H9 (cell line): Measurements from ENCODE around the gene INTS7. TPM values are rescaled to one million over a fixed set of nuclear protein-coding genes. Genes with fewer than 3 reads are reported as not detected.

ENCODE experiments used
- DNase-seq: peaks from one replicate; pipeline ENCODE4 v3.0.0-alpha.2; 2017
- H2AFZ ChIP-seq: one replicate; pipeline ENCODE4 v1.6.1; 2013; ENCODE audit warnings: mild to moderate bottlenecking, low read length, control low read depth, moderate library complexity
- H2AK5ac ChIP-seq: 2 replicates; pipeline ENCODE4 v1.6.1; 2013; ENCODE audit warnings: low read length, control low read depth, mixed read lengths; ENCODE audit not compliant: insufficient read length
- H2BK120ac ChIP-seq: one replicate; pipeline ENCODE4 v1.6.1; 2013; ENCODE audit warnings: low read depth, mild to moderate bottlenecking, low read length, control low read depth, inconsistent platforms; ENCODE audit not compliant: poor library complexity, severe bottlenecking
- H2BK12ac ChIP-seq: 2 replicates; pipeline ENCODE4 v1.6.1; 2013; ENCODE audit warnings: low read length, control low read depth, mixed read lengths, low read depth; ENCODE audit not compliant: insufficient read length
- H2BK15ac ChIP-seq: 2 replicates; pipeline ENCODE4 v1.6.1; 2013; ENCODE audit warnings: low read depth, low read length, control low read depth
- H2BK20ac ChIP-seq: one replicate; pipeline ENCODE4 v1.6.1; 2013; ENCODE audit warnings: low read depth, mild to moderate bottlenecking, low read length, control low read depth, inconsistent platforms; ENCODE audit not compliant: poor library complexity, severe bottlenecking
- H2BK5ac ChIP-seq: 2 replicates; pipeline ENCODE4 v1.6.1; 2013; ENCODE audit warnings: low read length, control low read depth, mixed read lengths; ENCODE audit not compliant: insufficient read length
- H3K14ac ChIP-seq: 2 replicates; pipeline ENCODE4 v1.6.1; 2013; ENCODE audit warnings: low read length, control low read depth; ENCODE audit not compliant: insufficient read depth
- H3K18ac ChIP-seq: 2 replicates; pipeline ENCODE4 v1.6.1; 2013; ENCODE audit warnings: low read depth, mild to moderate bottlenecking, mixed read lengths, low read length, control low read depth; ENCODE audit not compliant: insufficient read length
- H3K23ac ChIP-seq: 2 replicates; pipeline ENCODE4 v1.6.1; 2013; ENCODE audit warnings: low read length, control low read depth, mixed read lengths, low read depth; ENCODE audit not compliant: insufficient read length
- H3K23me2 ChIP-seq: 2 replicates; pipeline ENCODE4 v1.6.1; 2013; ENCODE audit warnings: low read depth, mild to moderate bottlenecking, mixed read lengths, low read length, control low read depth; ENCODE audit not compliant: insufficient read length, poor library complexity, severe bottlenecking
- H3K27ac ChIP-seq: 2 replicates; pipeline ENCODE4 v1.5.1; 2013; ENCODE audit warnings: low read length, control low read depth, mixed read lengths, low read depth; ENCODE audit not compliant: insufficient read length
- H3K27me3 ChIP-seq: 2 replicates; pipeline ENCODE4 v1.6.1; 2013; ENCODE audit warnings: low read length, control low read depth, inconsistent platforms; ENCODE audit not compliant: insufficient read depth
- H3K4ac ChIP-seq: 2 replicates; pipeline ENCODE4 v1.6.1; 2013; ENCODE audit warnings: low read depth, mild to moderate bottlenecking, control low read depth, inconsistent platforms, low read length, moderate library complexity
- H3K4me1 ChIP-seq: 2 replicates; pipeline ENCODE4 v1.6.1; 2013; ENCODE audit warnings: low read length, control low read depth, inconsistent platforms; ENCODE audit not compliant: insufficient read depth
- H3K4me2 ChIP-seq: 2 replicates; pipeline ENCODE4 v1.6.1; 2013; ENCODE audit warnings: low read length, control low read depth, mixed read lengths; ENCODE audit not compliant: insufficient read length, insufficient read depth
- H3K56ac ChIP-seq: 2 replicates; pipeline ENCODE4 v1.6.1; 2013; ENCODE audit warnings: low read depth, mild to moderate bottlenecking, mixed read lengths, low read length, control low read depth; ENCODE audit not compliant: insufficient read length
- H3K79me1 ChIP-seq: 2 replicates; pipeline ENCODE4 v1.6.1; 2013; ENCODE audit warnings: low read depth, mild to moderate bottlenecking, moderate library complexity, low read length, control low read depth, inconsistent platforms; ENCODE audit not compliant: insufficient read depth, poor library complexity, severe bottlenecking
- H3K79me2 ChIP-seq: 2 replicates; pipeline ENCODE4 v1.6.1; 2013; ENCODE audit warnings: low read length, control low read depth, inconsistent platforms; ENCODE audit not compliant: insufficient read depth
- H3K9ac ChIP-seq: 2 replicates; pipeline ENCODE4 v1.6.1; 2013; ENCODE audit warnings: low read length, control low read depth, mixed read lengths; ENCODE audit not compliant: insufficient read length; ENCODE audit errors: extremely low read depth
- H3K9me3 ChIP-seq: one replicate; pipeline ENCODE4 v1.6.1; 2013; ENCODE audit warnings: low read depth, low read length, inconsistent platforms; ENCODE audit not compliant: control insufficient read depth
- H3T11ph ChIP-seq: one replicate; pipeline ENCODE4 v1.6.1; 2013; ENCODE audit warnings: mild to moderate bottlenecking, low read length, control low read depth, inconsistent platforms
- H4K20me1 ChIP-seq: one replicate; pipeline ENCODE4 v1.6.1; 2013; ENCODE audit not compliant: control insufficient read depth, insufficient read length, insufficient read depth
- H4K5ac ChIP-seq: 2 replicates; pipeline ENCODE4 v1.6.1; 2013; ENCODE audit warnings: low read depth, mild to moderate bottlenecking, mixed read lengths, low read length, control low read depth; ENCODE audit not compliant: insufficient read length
- H4K8ac ChIP-seq: replicated peaks from 2 replicates; pipeline ENCODE4 v1.6.1; 2013; ENCODE audit warnings: low read length, control low read depth, mixed read lengths, low read depth; ENCODE audit not compliant: insufficient read length
- H4K91ac ChIP-seq: 2 replicates; pipeline ENCODE4 v1.6.1; 2013; ENCODE audit warnings: low read depth, mild to moderate bottlenecking, moderate library complexity, mixed read lengths, low read length, control low read depth; ENCODE audit not compliant: insufficient read length
- H3K27ac Mint-ChIP-seq, 3 experiments: 2 replicates in 2 of 3; 3 replicates in 1 of 3; pipeline ENCODE4 v1.8.0; 2020 to 2021; ENCODE audit warnings: mixed read lengths in 3 of 3, mild to moderate bottlenecking in 1 of 3, moderate library complexity in 1 of 3
- H3K27me3 Mint-ChIP-seq: 2 replicates; pipeline ENCODE4 v1.8.0; 2021; ENCODE audit warnings: low read depth, mild to moderate bottlenecking, moderate library complexity, mixed read lengths
- H3K36me3 Mint-ChIP-seq, 3 experiments: 2 replicates in 2 of 3; 3 replicates in 1 of 3; pipeline ENCODE4 v1.8.0; 2020 to 2021; ENCODE audit warnings: low read depth in 3 of 3, mixed read lengths in 3 of 3; ENCODE audit not compliant: insufficient read depth in 1 of 3
- H3K4me1 Mint-ChIP-seq, 2 experiments: 2 replicates each; pipeline ENCODE4 v1.8.0; 2020; ENCODE audit warnings: mixed read lengths in 2 of 2
- H3K4me3 Mint-ChIP-seq, 2 experiments: 2 replicates in 1 of 2; 3 replicates in 1 of 2; pipeline ENCODE4 v1.8.0; 2020 to 2021; ENCODE audit warnings: mild to moderate bottlenecking in 2 of 2, mixed read lengths in 2 of 2, moderate library complexity in 1 of 2
- H3K9me3 Mint-ChIP-seq, 2 experiments: 2 replicates in 1 of 2; 3 replicates in 1 of 2; pipeline ENCODE4 v1.8.0; 2020; ENCODE audit warnings: mild to moderate bottlenecking in 2 of 2, mixed read lengths in 2 of 2, moderate library complexity in 1 of 2
- CTCF ChIP-seq: fragments of 200-600 bp; sonication (generic); conservative IDR thresholded peaks from 3 replicates; pipeline ENCODE4 v1.8.0; 2021; ENCODE audit warnings: antibody characterized with exemption, mild to moderate bottlenecking
- WGBS: extraction: QIAGEN DNeasy Blood & Tissue Kit; methylation state at CpG from one replicate; pipeline ENCODE4 v1.1.7; 2013; ENCODE audit warnings: missing lambda C conversion rate, low lambda C conversion rate, mixed read lengths; ENCODE audit not compliant: insufficient read length; ENCODE audit errors: extremely low coverage; 5-methylcytosine and 5-hydroxymethylcytosine counted together
- total RNA-seq: library from RNA; stranded (reverse); gene quantifications from 2 replicates; pipeline ENCODE4 v1.2.1, GENCODE V29; 2021

INTS7 gene
- total RNA-seq, 1 experiment from 2014 or later: 32.3 TPM

- no peak overlapping the region for H3K27ac Mint-ChIP-seq
- Histone ChIP-seq H4K91ac (no peak overlapping the region), H3K18ac (no peak overlapping the region), H2BK20ac (no peak overlapping the region), H3K27me3 (no peaks in the 10 kb centered on the region), H2BK120ac (no peak overlapping the region), H2AK5ac (no peak overlapping the region), H3K56ac (no peak overlapping the region), H4K20me1 (no peaks in the 10 kb centered on the region), H3K4ac (no peak overlapping the region), H4K8ac (no peak overlapping the region), H3K9me3 (no peaks in the 10 kb centered on the region), H3K27ac (no peak overlapping the region), H2BK5ac (no peak overlapping the region), H3K9ac (no peak overlapping the region), H3K79me1 (no peaks in the 10 kb centered on the region), H3T11ph (no peak overlapping the region), H3K14ac (no peak overlapping the region), H3K23ac (no peak overlapping the region), H4K5ac (no peak overlapping the region), H2BK12ac (no peak overlapping the region), H3K4me2 (no peak overlapping the region), H3K23me2 (no peaks in the 10 kb centered on the region), H3K79me2 (no peaks in the 10 kb centered on the region), H3K4me1 (no peaks in the 10 kb centered on the region), H2BK15ac (no peak overlapping the region), H2AFZ (no peak overlapping the region)
- no CpG with 5 or more reads among the region's 1 CpG for WGBS
- no peak overlapping the region for H3K4me3 Mint-ChIP-seq
- H3K9me3 Mint-ChIP-seq: no peaks in the 10 kb centered on the region
- peaks cover 32 to 79% (median 71%) of the 10 kb centered on the region in 3 experiments; a peak in 6 of 7 replicates for H3K36me3 Mint-ChIP-seq
- H3K27me3 Mint-ChIP-seq: no peaks in the 10 kb centered on the region
- H3K4me1 Mint-ChIP-seq: no peaks in the 10 kb centered on the region
- TF ChIP-seq CTCF: no peak
- no peak for DNase-seq
These were observed 36.7 kb upstream of the INTS7 start for GRCh38 chr1:212072047-212072446.
